ENCODE measurements around the gene GATB. TPM values are rescaled to one million over a fixed set of nuclear protein-coding genes. Genes with fewer than 3 reads are reported as not detected.

The GATB gene
- total and polyA plus RNA-seq, 2 of the 4 experiments (the other 2 are of a cell fraction), result 18.7 to 20.3 TPM

DNA sequence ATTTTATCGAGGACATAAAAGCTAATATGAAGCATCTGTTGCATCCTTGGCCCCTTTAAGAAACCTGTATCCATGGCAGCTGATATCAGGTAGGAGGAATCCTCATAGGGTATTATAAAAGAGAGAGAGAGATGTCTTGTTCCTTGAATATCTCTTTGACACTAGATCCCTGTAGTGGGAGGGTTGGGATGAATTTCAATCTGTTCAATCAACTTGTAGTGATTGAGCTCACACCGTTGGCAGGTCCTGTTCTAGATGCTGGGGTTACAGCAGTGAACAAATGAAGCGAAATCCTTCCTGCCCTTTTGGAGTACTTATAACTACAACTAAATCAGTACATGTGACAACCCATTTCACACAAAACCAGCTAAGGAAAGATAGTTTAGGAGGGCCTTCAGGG lies 35.3 kb upstream of the GATB start:
- no peak overlapping the region for H3K9ac ChIP-seq (ENCODE audit: low read depth, low read length)
- no CpG with 5 or more reads among the region's 3 CpGs for WGBS, 2 experiments (ENCODE audit: extremely low coverage in 2 of 2, insufficient read length in 1 of 2)
- H3K27me3 ChIP-seq (ENCODE audit: control insufficient read depth, insufficient read depth, low read length), result peaks cover 21% of the 10 kb centered on the region
- H3K4ac ChIP-seq (ENCODE audit: low read depth, low read length), result no peak overlapping the region
- no peak overlapping the region for H2AK5ac ChIP-seq (ENCODE audit: low read depth, low read length)
- no TSS peak for BruUV-seq (replicated peaks)
- POLR2A ChIA-PET (ENCODE audit: unreplicated experiment), result no interaction called here
- H3K14ac ChIP-seq (replicated peaks; ENCODE audit: low read depth, low read length), result no peak overlapping the region
- no peak overlapping the region for H3K27ac ChIP-seq (ENCODE audit: insufficient read depth, low read length)
- dilution Hi-C loops (cut with HindIII; ENCODE audit: low sequenced_read_pairs, unreplicated experiment) (no loop called here), in situ Hi-C loops (cut with MboI; ENCODE audit: low sequenced_read_pairs) (no loop called here), intact Hi-C loops (cut with micrococcal nuclease) (no loop called here)
- H4K5ac ChIP-seq (ENCODE audit: low read depth, low read length), result no peak overlapping the region
- no peak for ATAC-seq (ENCODE audit: low read depth)
- CTCF ChIA-PET, result no interaction called here
- H3K79me1 ChIP-seq (ENCODE audit: low read depth in 1 of 2, low read length in 2 of 2), result no peaks in the 10 kb centered on the region
- no peak for DNase-seq
- H2AFZ ChIP-seq (replicated peaks; ENCODE audit: low read length, poor library complexity), result no peak overlapping the region
- H3K4me3 ChIP-seq (ENCODE audit: insufficient read depth, low read depth, low read length), result no peak overlapping the region
- H4K20me1 ChIP-seq (ENCODE audit: insufficient read depth, low read length), result no peaks in the 10 kb centered on the region
- H3K4me2 ChIP-seq (ENCODE audit: low read depth, low read length), result no peak overlapping the region
- H3K18ac ChIP-seq (ENCODE audit: low read depth, low read length), result no peak overlapping the region
- no peak overlapping the region for H4K91ac ChIP-seq (ENCODE audit: insufficient read depth, low read depth, low read length)
- H2BK120ac ChIP-seq (ENCODE audit: low read depth, low read length), result no peak overlapping the region
- H2BK15ac ChIP-seq (ENCODE audit: low read depth, low read length), result no peak overlapping the region
- no peaks in the 10 kb centered on the region for H3K9me1 ChIP-seq (ENCODE audit: insufficient read depth, low read length)
- H2BK5ac ChIP-seq (ENCODE audit: low read depth, low read length, poor library complexity, severe bottlenecking), result no peak overlapping the region
- H3K23ac ChIP-seq (ENCODE audit: low read depth, low read length), result no peak overlapping the region
- no peak overlapping the region for H2AK9ac ChIP-seq (replicated peaks; ENCODE audit: low read depth, low read length, poor library complexity)
- H3K4me1 ChIP-seq (ENCODE audit: control insufficient read depth, insufficient read depth, low read length), result no peaks in the 10 kb centered on the region
- H3K9me3 ChIP-seq (ENCODE audit: control insufficient read depth, insufficient read depth, low read length), result no peaks in the 10 kb centered on the region
- no peaks in the 10 kb centered on the region for H3K36me3 ChIP-seq (ENCODE audit: control insufficient read depth, insufficient read depth, low read length)
- no peak overlapping the region for H2BK20ac ChIP-seq (ENCODE audit: low read depth, low read length)
- H3K56ac ChIP-seq (ENCODE audit: extremely low read depth, insufficient read depth, low read length), result no peak overlapping the region
- H4K8ac ChIP-seq (ENCODE audit: low read depth in 2 of 2, low read length in 2 of 2), result no peak overlapping the region
- TF ChIP-seq MAZ (IDR thresholded peaks at IDR 0.05; ENCODE audit: borderline replicate concordance, low read depth, low read length), result no peak
- no peak for TF ChIP-seq CEBPB (IDR thresholded peaks at IDR 0.05; ENCODE audit: low read depth, low read length)
- TF ChIP-seq NFE2L2 (IDR thresholded peaks at IDR 0.05; ENCODE audit: low read depth, low read length), result no peak
- TF ChIP-seq MAFK (IDR thresholded peaks at IDR 0.05; ENCODE audit: low read depth, low read length), result no peak
- no peak for TF ChIP-seq BHLHE40 (IDR thresholded peaks at IDR 0.05; ENCODE audit: low read depth, low read length)
- no peak for TF ChIP-seq RCOR1 (IDR thresholded peaks at IDR 0.05; ENCODE audit: insufficient replicate concordance, low read length)
- no peak for TF ChIP-seq RFX5 (IDR thresholded peaks at IDR 0.05; ENCODE audit: low read depth, low read length)
- no peak for TF ChIP-seq RAD21 (IDR thresholded peaks at IDR 0.05; ENCODE audit: low read length)
- no peak for TF ChIP-seq FOS (IDR thresholded peaks at IDR 0.05; ENCODE audit: low read depth, low read length)
- TF ChIP-seq CHD1 (IDR thresholded peaks at IDR 0.05; ENCODE audit: low read depth, low read length), result no peak
- TF ChIP-seq, protein P1, sequence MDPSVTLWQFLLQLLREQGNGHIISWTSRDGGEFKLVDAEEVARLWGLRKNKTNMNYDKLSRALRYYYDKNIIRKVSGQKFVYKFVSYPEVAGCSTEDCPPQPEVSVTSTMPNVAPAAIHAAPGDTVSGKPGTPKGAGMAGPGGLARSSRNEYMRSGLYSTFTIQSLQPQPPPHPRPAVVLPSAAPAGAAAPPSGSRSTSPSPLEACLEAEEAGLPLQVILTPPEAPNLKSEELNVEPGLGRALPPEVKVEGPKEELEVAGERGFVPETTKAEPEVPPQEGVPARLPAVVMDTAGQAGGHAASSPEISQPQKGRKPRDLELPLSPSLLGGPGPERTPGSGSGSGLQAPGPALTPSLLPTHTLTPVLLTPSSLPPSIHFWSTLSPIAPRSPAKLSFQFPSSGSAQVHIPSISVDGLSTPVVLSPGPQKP (IDR thresholded peaks at IDR 0.05; ENCODE audit: borderline replicate concordance, low read depth, low read length), result no peak

Data from IMR-90 (cell line).